Measurements from ENCODE around the gene CHRNA4. TPM values are rescaled to one million over a fixed set of nuclear protein-coding genes. Genes with fewer than 3 reads are reported as not detected.

The CHRNA4 gene
- total RNA-seq, 6 experiments from 2014 or later = 4.6 to 165 (median 26.8) TPM

- ATAC-seq (no peak), DNase-seq (no peak)
- WGBS (ENCODE audit: insufficient coverage, low coverage, low lambda C conversion rate, missing lambda C conversion rate) = 67% methylated on average over 3 of the region's 15 CpGs
- no peaks in the 10 kb centered on the region for H3K4me1 ChIP-seq
- no peaks in the 10 kb centered on the region for H3K9me3 ChIP-seq
- H3K27me3 ChIP-seq = no peaks in the 10 kb centered on the region
- H3K36me3 ChIP-seq = no peaks in the 10 kb centered on the region
- H3K4me3 ChIP-seq = no peak overlapping the region
- H3K27ac ChIP-seq = no peak overlapping the region
- TF ChIP-seq POLR2A (IDR thresholded peaks at IDR 0.05) (no peak), CTCF (IDR thresholded peaks at IDR 0.05) (no peak)
- intact Hi-C loops (cut with DNase I) = no loop called here
Measured at GRCh38 chr20:63377951-63378381, 16.8 kb upstream of the CHRNA4 start.

- H3K4me1 ChIP-seq = no peaks in the 10 kb centered on the region
- no peak for ATAC-seq
- H3K9me3 ChIP-seq = no peaks in the 10 kb centered on the region
- no peaks in the 10 kb centered on the region for H3K27me3 ChIP-seq
- TF ChIP-seq POLR2A (IDR thresholded peaks at IDR 0.05) (no peak), CTCF (IDR thresholded peaks at IDR 0.05) (no peak)
- no peak for DNase-seq
- H3K27ac ChIP-seq = no peak overlapping the region
- H3K4me3 ChIP-seq = no peak overlapping the region
- intact Hi-C loops (cut with DNase I) = no loop called here
- H3K36me3 ChIP-seq = no peaks in the 10 kb centered on the region
- 29% methylated on average over 10 of the region's 32 CpGs for WGBS (ENCODE audit: insufficient coverage, low coverage, low lambda C conversion rate, missing lambda C conversion rate)
Measured at GRCh38 chr20:63377256-63377941, 16.2 kb upstream of the CHRNA4 start.

- ATAC-seq (no peak), DNase-seq (no peak)
- H3K4me3 ChIP-seq = no peak overlapping the region
- H3K4me1 ChIP-seq = no peaks in the 10 kb centered on the region
- intact Hi-C loops (cut with DNase I) = no loop called here
- H3K27ac ChIP-seq = no peak overlapping the region
- no peaks in the 10 kb centered on the region for H3K9me3 ChIP-seq
- no peaks in the 10 kb centered on the region for H3K36me3 ChIP-seq
- no peaks in the 10 kb centered on the region for H3K27me3 ChIP-seq
- 25% methylated on average over 9 of the region's 31 CpGs for WGBS (ENCODE audit: insufficient coverage, low coverage, low lambda C conversion rate, missing lambda C conversion rate)
- TF ChIP-seq POLR2A (IDR thresholded peaks at IDR 0.05) (no peak), CTCF (IDR thresholded peaks at IDR 0.05) (no peak)
Measured at GRCh38 chr20:63376283-63377250, 15.4 kb upstream of the CHRNA4 start.

DNA sequence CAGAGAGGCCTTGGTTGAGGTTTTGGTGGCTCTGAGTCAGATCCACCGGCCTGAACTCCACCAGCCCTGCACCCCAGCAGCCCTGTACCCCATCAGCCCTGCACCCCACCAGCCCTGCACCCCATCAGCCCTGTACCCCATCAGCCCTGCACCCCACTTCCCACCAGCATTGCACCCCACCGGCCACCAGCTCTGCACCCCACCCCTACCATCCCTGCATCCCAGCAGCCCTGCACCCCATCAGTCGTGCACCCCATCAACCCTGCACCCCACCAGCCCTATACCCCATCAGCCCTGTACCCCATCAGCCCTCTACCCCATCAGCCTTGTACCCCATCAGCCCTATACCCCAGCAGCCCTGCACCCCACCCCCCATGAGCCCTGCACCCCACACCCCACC is 14.3 kb upstream of the CHRNA4 start:
- H3K9me3 ChIP-seq = no peaks in the 10 kb centered on the region
- H3K36me3 ChIP-seq = no peaks in the 10 kb centered on the region
- no CpG with 5 or more reads among the region's 3 CpGs for WGBS (ENCODE audit: insufficient coverage, low coverage, low lambda C conversion rate, missing lambda C conversion rate)
- TF ChIP-seq POLR2A (IDR thresholded peaks at IDR 0.05) (no peak), CTCF (IDR thresholded peaks at IDR 0.05) (no peak)
- H3K27me3 ChIP-seq = no peaks in the 10 kb centered on the region
- DNase-seq (no peak), ATAC-seq (no peak)
- H3K27ac ChIP-seq = no peak overlapping the region
- no peaks in the 10 kb centered on the region for H3K4me1 ChIP-seq
- intact Hi-C loops (cut with DNase I) = no loop called here
- H3K4me3 ChIP-seq = no peak overlapping the region

All from right lobe of liver (tissue), 6 donors.